Transverse colon (tissue), 4 donors: ENCODE results near the gene ZNF324. TPM values are rescaled to one million over a fixed set of nuclear protein-coding genes. Genes with fewer than 3 reads are reported as not detected.
"Not testable (repeated sequence)": the region's sequence is repeated elsewhere in the genome, so short reads cannot be mapped to it uniquely, and the experiment has no call there.

ENCODE experiments used
- DNase-seq: peaks from one replicate; pipeline ENCODE4 v3.0.0-alpha.2; 2019
- H3K27ac ChIP-seq, 4 donors: fragments of 200-600 bp; sonication (generic); 2 replicates each; pipeline ENCODE4 v1.5.1; 2016 to 2018; ENCODE audit warnings: inconsistent platforms in 4 of 4
- H3K27me3 ChIP-seq: fragments of 200-600 bp; sonication (generic); 2 replicates; pipeline ENCODE4 v1.5.1; 2017; ENCODE audit warnings: inconsistent platforms
- H3K36me3 ChIP-seq, 4 donors: fragments of 200-600 bp; sonication (generic); 2 replicates each; pipeline ENCODE4 v1.5.1; 2017 to 2019; ENCODE audit warnings: inconsistent platforms in 4 of 4
- H3K4me1 ChIP-seq, 4 donors: fragments of 200-600 bp; sonication (generic); 2 replicates each; pipeline ENCODE4 v1.5.1; 2017 to 2020; ENCODE audit warnings: inconsistent platforms in 4 of 4
- H3K4me3 ChIP-seq, 4 donors: fragments of 200-600 bp; sonication (generic); 1 replicate in 1 of 4; 2 replicates in 3 of 4; pipeline versions ENCODE4 v1.5.1 to v1.6.1; 2017 to 2019; ENCODE audit warnings: inconsistent platforms in 4 of 4
- H3K9me3 ChIP-seq, 2 donors: fragments of 200-600 bp; sonication (generic); 2 replicates each; pipeline ENCODE4 v1.5.1; 2017 to 2019; ENCODE audit warnings: inconsistent platforms in 2 of 2
- CTCF ChIP-seq, 5 experiments: fragments of 200-600 bp in 3 of 5; fragments of 450-650 bp in 2 of 5; sonication (generic) in 3 of 5; IDR thresholded peaks; 1 replicate in 2 of 5; 2 replicates in 3 of 5; pipeline ENCODE4 v1.5.1; 2016 to 2017; ENCODE audit warnings: antibody characterized with exemption in 5 of 5, inconsistent platforms in 3 of 5, mild to moderate bottlenecking in 2 of 5, moderate library complexity in 1 of 5
- EP300 ChIP-seq: sonication (generic); formaldehyde crosslinking; IDR thresholded peaks from one replicate; pipeline ENCODE4 v1.6.1; 2017; ENCODE audit warnings: antibody characterized with exemption, low read depth
- POLR2A ChIP-seq: fragments of 450-650 bp; IDR thresholded peaks from one replicate; pipeline ENCODE4 v1.6.1; 2016; ENCODE audit warnings: antibody characterized with exemption, mild to moderate bottlenecking, moderate library complexity
- POLR2AphosphoS5 ChIP-seq, 3 donors: sonication (generic); formaldehyde crosslinking; IDR thresholded peaks; one replicate each; pipeline ENCODE4 v1.6.1; 2016; ENCODE audit warnings: antibody characterized with exemption in 3 of 3
- WGBS, 2 donors: methylation state at CpG; one replicate each; pipeline ENCODE4 v1.1.5; 2018; ENCODE audit warnings: low coverage in 1 of 2; 5-methylcytosine and 5-hydroxymethylcytosine counted together
- in situ Hi-C, 4 donors: fragments of 200-750 bp; cut with MboI; loops; one replicate each; pipeline versions ENCODE4 v1.15.0 to v1.15.1; 2017; ENCODE audit warnings: low sequenced_read_pairs in 3 of 4, low pct_ligation_motif_present in 1 of 4, low pct_unique_long_range_greater_than_20kb in 1 of 4
- intact Hi-C: fragments of 100-400 bp; cut with DNase I; formaldehyde crosslinking; loops from one replicate; pipeline ENCODE4 v1.15.1; 2023; ENCODE audit warnings: low total_unique reads
- total RNA-seq, 4 donors: library from RNA; depleted of rRNA; stranded (reverse); fragments of >200 nt; gene quantifications; one replicate each; pipeline ENCODE4 v1.1.0, GENCODE V29; 2016

The ZNF324 gene
- total RNA-seq, 4 donors from 2014 or later: 9.4 to 27.5 (median 24.5) TPM

GRCh38 chr19:58498316-58499020, 31.6 kb downstream of the ZNF324 start:
- Histone ChIP-seq H3K9me3 (no peaks in the 10 kb centered on the region), H3K27me3 (no peaks in the 10 kb centered on the region), H3K36me3 (no peaks in the 10 kb centered on the region), H3K27ac (peak overlapping the region in 2 of 4 donors; percentile 82 to 90), H3K4me3 (peak overlapping the region; percentile 29 to 61 (median 44)), H3K4me1 (peaks cover 7 to 17% (median 14%) of the 10 kb centered on the region in 4 donors)
- in situ Hi-C loops (no loop called here), intact Hi-C loops (no loop called here)
- TF ChIP-seq POLR2A: no peak
- TF ChIP-seq CTCF (IDR thresholded peaks at IDR 0.05): no peak
- no peak for TF ChIP-seq EP300
- TF ChIP-seq POLR2AphosphoS5 (IDR thresholded peaks at IDR 0.05): no peak
- DNase-seq: no peak
- WGBS, 2 donors: 81% methylated on average over 22 of the region's 22 CpGs; no CpG with 5 or more reads in 1 of the 2 donors

- TF ChIP-seq POLR2AphosphoS5 (IDR thresholded peaks at IDR 0.05): peak; percentile 38 to 71 (median 69)
- no peak for TF ChIP-seq EP300
- TF ChIP-seq CTCF (IDR thresholded peaks at IDR 0.05): peak; percentile 12 to 38 (median 16)
- TF ChIP-seq POLR2A: peak; percentile 29
- Histone ChIP-seq H3K4me1 (peaks cover 7 to 17% (median 14%) of the 10 kb centered on the region in 4 donors), H3K36me3 (no peaks in the 10 kb centered on the region), H3K27me3 (no peaks in the 10 kb centered on the region), H3K27ac (peak overlapping the region; percentile 69 to 90 (median 79)), H3K9me3 (no peaks in the 10 kb centered on the region), H3K4me3 (peak overlapping the region; percentile 39 to 61 (median 44))
- in situ Hi-C loops: no loop called here
- peak; percentile 99 for DNase-seq
- WGBS, 2 donors: 6 to 20% methylated on average over 3 to 49 of the region's 60 CpGs
- intact Hi-C loops: no loop called here
Observed at GRCh38 chr19:58499021-58499927, 32.4 kb downstream of the ZNF324 start.

GRCh38 chr19:58500242-58500641, 33.4 kb downstream of the ZNF324 start:
- peaks cover 7 to 17% (median 14%) of the 10 kb centered on the region in 4 donors for H3K4me1 ChIP-seq
- no peak for DNase-seq
- intact Hi-C loops (no loop called here), in situ Hi-C loops (no loop called here)
- H3K9me3 ChIP-seq: no peaks in the 10 kb centered on the region
- H3K36me3 ChIP-seq: no peaks in the 10 kb centered on the region
- 87% methylated on average over 4 of the region's 14 CpGs; no CpG with 5 or more reads in 1 of the 2 donors for WGBS, 2 donors
- no peak overlapping the region for H3K27ac ChIP-seq
- H3K27me3 ChIP-seq: no peaks in the 10 kb centered on the region
- TF ChIP-seq EP300 (no peak), CTCF (IDR thresholded peaks at IDR 0.05) (no peak), POLR2A (no peak), POLR2AphosphoS5 (IDR thresholded peaks at IDR 0.05) (no peak)
- peak overlapping the region in 1 of 4 donors; percentile 61 for H3K4me3 ChIP-seq

- H3K27me3 ChIP-seq, H3K4me3 ChIP-seq, intact Hi-C loops, in situ Hi-C loops, H3K27ac ChIP-seq, H3K9me3 ChIP-seq, H3K36me3 ChIP-seq, DNase-seq: not testable (repeated sequence)
- WGBS, 2 donors: 72 to 77% methylated on average over 6 to 8 of the region's 8 CpGs
- H3K4me1 ChIP-seq: peaks cover 0 to 12% (median 5%) of the 10 kb centered on the region in 4 donors
Observed at GRCh38 chr19:58507602-58508223, 40.8 kb downstream of the ZNF324 start.
